UCSD-AML1 (cell line): ENCODE measurements around the gene COLQ.

Experiments used
- DNase-seq: peaks from one replicate; lab custom pipeline; 2025; ENCODE audit not compliant: unreplicated experiment; lab: John Stamatoyannopoulos, UW

COLQ gene

DNA sequence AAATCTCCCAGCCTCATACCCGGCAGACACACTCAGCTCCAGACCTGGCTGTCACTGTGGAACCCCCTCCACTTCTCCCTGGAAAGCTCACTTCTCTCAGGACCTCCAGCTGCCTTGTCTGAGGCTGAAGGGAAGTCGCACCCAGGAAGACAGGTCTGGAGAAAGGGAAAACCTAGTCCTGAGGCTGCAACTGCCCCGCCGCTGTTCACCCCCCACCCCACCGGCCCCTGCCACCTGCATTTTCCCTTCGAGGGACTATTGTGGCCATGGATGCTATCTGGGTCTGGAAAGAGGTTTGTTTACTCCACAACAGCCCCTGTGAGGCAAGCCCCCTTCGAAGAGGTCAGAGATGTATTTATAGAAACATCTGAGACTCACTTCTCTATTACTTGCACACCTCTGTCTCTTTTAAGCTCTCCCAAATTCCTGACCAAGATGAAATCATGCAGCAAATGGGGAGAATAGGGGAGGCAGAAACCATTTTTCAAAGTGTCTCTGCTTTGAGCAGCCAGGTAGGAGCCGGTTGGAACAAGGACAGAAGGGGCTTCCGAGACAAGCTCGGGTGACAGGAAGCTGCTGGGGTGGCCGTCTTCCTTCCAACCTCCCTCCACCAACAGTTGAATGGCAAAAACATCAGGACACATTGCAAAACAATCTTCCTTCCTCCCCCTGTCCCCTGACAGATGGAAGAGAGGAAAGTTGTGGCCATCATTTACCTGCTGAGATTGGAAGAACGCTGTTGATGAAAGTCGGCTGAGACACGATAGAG lies 518 bp downstream of the COLQ start:
- DNase-seq, result no peak

DNA sequence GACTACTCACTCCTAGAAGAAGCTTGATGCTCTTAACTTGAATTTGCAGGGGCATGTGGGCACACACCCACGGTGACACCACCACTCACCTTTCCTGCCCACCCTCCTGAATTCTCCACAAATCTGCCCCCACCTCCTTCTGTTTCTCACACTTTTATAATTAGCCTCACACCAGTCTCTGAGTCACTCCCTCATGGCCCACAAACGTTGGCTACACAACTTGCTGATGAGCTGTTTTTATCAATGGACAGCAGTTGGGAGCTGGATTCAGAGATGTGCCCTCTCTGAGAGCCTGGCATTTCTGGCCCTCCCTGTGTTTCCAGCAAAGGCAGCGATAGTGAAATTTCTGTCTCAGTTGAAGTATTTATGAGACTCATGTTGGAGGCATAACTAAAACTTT lies 1.3 kb downstream of the COLQ start:
- DNase-seq, result no peak

GRCh38 chr3:15519096-15519495 lies 2.4 kb downstream of the COLQ start:
- DNase-seq, result no peak

DNA sequence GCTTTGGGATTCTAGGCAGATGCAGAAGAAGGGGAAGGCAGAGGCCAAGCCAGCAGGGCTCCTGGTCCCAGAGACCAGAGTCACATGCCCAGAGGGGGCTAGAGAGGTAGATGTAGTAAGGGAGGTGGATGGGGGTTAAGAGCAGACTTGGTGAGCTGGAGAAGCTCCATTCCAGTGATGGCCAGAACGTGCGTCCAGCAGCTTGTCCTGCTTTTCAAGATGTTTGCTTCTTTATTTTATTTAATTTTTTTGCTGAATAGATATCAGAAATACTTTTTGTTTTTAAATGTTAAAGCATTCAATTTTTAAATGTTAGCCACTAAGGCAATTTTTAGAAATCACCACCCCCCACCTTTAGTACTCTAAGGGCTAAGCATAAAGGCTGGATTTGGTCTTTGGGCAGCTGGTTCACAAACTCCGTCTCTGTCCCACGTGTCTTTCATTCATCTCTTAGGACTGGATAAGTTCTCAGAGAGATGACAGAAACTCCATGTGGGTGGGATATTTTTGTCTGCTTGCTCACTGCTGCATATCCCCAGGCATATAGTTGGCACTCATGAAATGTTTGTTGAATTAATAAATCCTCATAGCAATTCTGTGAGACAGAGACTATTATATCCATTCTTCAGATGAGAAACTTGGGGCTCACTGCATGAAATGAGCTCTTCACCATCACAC lies 6.7 kb downstream of the COLQ start:
- no peak for DNase-seq

DNA sequence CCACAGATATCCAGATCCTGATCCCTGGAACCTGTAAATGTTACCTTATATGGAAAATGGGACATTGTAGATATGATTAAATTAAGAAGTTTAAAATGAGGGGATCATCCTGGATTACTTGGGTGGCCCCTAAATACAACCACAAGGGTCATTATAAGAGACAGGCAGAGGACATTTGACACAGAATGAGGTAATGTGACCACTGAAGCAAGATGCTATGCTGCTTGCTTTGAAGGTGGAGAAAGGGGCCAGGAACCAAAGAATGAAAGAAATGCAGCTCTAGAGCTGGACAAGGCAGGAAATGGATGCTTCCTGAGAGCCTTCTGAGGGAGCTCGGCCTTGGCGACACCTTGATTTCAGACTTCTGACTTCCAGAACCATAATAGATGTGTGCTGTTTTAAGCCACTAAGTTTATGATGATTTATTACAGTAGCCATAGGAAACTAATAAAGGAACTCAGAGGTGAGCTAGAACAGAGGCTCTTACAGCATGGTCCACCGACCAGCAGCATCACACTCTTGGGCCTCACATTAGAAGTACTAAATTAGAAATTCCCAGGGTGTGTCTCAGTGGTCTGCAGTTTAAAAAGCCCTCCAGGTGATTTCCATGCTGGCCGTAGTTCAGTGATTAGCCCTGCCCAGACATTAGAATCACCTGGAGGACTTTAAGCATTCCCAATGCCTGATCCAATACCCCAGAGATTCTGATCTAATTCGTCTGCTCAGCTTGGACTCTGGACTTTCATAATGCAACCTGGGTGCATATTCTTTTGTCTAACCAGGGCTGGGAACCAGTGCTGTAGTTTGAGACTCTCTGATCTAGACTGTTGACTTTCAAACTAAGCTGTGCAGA lies 7.5 kb downstream of the COLQ start:
- peak; percentile 28 for DNase-seq

DNA sequence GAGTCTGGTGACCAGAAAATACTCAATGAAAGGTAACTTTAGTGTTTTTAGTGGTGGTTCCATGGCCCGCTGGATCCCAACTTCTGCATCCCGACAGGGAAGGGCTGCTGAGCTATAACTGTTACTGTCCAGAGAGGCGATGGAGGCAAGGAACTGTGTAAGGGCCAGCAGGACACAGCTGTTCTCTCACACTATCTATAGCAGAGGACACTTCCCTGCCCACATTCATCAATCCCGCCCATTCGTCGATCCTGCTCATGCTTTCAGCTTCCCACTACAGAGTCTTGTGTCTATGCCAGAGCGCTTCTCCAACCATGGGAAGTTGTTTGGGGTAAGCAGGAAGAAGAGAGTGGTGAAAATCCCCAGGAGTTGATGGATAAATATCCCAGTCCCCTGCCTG lies 8.4 kb downstream of the COLQ start:
- no peak for DNase-seq

GRCh38 chr3:15512166-15512565 lies 9.3 kb downstream of the COLQ start:
- DNase-seq, result no peak

DNA sequence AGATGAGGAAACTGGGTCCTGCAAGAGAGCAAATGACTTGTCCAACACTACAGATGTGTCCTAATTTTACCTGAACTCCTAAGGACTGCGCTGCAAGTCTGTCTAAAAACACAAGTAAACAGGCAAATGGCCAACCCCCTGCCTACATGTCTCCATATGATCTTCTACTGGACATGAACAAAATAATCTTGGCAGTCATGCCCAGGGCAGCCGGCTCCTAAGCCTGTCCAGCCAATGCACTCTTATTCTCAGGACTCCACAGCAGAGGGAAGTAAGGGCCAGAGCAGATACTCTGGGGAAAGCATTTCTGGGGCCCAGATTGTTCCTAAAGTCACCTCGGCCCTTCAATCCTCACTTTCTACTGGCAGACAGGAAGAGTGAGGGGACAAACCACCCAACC lies 10.3 kb downstream of the COLQ start:
- no peak for DNase-seq

DNA sequence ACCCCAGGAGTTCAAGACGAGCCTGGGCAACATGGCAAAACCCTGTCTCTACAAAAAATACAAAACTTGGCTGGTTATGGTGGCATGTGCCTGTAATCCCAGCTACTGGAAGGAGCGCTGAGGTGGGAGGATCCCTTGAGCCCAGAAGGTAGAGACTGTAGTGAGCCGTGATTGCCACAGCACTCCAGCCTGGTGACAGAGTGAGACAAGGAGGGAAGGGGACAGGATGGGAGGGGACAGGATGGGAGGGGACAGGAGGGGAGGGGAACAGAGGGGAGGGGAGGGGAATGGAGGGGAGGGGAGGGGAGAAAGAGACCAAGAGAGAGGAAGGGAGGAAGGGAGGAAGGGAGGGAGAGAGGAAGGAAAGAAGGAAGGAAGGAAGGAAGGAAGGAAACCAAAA lies 11.0 kb downstream of the COLQ start:
- no peak for DNase-seq

DNA sequence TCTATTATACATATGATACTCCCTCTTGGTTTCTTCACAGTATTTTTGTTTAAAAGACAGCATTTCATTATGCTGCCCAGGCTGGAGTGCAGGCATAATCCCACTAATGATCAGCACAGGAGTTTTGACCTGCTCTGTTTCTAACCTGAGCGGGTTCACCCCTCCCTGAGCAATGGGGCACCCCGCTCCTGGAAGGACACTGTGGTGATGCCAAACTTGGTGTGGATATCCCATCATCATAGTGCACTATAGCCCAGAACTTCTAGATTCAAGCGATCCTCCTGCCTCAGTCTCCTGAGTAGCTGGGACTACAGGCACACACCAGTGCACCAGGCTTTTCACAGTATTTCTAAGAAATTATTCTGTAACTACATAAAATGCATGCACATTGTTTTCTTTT lies 14.9 kb downstream of the COLQ start:
- no peak for DNase-seq

- DNase-seq, result no peak
These were observed 15.9 kb downstream of the COLQ start for GRCh38 chr3:15505479-15506165.

DNA sequence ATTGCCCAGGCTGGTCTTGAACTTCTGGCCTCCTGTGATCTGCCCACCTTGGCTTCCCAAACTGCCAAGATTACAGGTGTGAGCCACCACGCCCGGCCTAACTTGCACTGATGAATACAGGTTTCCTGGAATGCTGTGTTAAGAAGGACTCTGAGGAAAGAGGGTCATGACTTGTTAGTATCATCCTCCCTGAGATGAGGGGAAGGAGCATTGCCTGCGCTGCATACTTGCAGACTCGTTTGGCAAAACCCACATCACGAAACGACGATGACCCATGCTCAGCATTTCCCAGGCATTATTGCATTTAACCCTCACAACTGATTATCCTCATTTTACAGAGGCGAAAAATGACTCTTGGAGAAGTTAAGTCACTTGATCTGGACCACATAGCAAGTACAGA lies 18.9 kb downstream of the COLQ start:
- no peak for DNase-seq

GRCh38 chr3:15501126-15501525 lies 20.4 kb downstream of the COLQ start:
- no peak for DNase-seq

GRCh38 chr3:15500107-15500724 lies 21.3 kb downstream of the COLQ start:
- DNase-seq, result no peak

GRCh38 chr3:15499536-15499935 lies 22.0 kb downstream of the COLQ start:
- DNase-seq, result no peak

GRCh38 chr3:15498431-15499214 lies 22.9 kb downstream of the COLQ start:
- no peak for DNase-seq

DNA sequence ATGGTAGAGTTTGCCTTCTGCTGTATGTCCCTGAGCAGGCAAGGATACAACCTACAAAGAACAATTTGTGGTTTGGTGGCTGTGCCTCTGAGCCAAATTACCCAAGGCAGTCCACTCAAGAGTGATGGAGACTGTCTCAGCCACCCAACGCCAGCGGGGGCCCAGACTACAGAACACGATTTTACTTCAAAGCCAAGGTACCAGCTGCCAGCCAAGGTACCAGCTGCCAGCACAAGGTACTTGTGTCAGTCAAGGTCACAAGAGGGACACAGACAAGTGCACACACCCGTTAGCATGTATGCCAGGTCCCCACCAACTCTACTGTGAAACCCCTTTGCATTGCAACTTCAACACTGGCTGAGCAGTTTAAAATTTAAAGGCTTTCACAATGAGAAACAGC lies 23.5 kb downstream of the COLQ start:
- DNase-seq, result no peak

GRCh38 chr3:15496341-15496664 lies 25.2 kb downstream of the COLQ start:
- no peak for DNase-seq

GRCh38 chr3:15495461-15496340 lies 25.8 kb downstream of the COLQ start:
- DNase-seq, result no peak
